ENCODE measurements around the gene ERAL1.
"Not testable (repeated sequence)": the region's sequence is repeated elsewhere in the genome, so short reads cannot be mapped to it uniquely, and the experiment has no call there.

ERAL1 gene

GRCh38 chr17:28849281-28849680, 5.5 kb upstream of the ERAL1 start:
- no peak for DNase-seq (ENCODE audit: extremely low read depth in 1 of 2, low read depth in 1 of 2)

- DNase-seq (ENCODE audit: extremely low read depth in 1 of 2, low read depth in 1 of 2): no peak
These were observed 1.5 kb upstream of the ERAL1 start for GRCh38 chr17:28853295-28853694.

DNA sequence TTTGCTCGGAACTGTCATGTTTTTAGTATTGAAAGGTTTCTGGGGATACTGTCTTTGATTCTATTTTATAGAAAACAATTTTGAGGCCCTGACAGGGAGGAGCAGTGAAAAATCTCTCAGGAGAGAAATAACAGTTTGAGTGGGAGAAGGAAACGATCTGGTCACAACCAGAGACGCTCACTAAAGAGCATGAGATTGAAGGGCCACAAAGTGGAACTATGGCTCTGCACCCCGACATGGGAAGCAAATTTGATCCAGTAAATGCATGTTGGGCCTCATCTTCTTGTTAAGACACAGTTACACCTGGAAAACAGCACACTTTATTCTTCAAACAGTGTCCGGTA, 492 bp downstream of the ERAL1 start:
- DNase-seq (ENCODE audit: extremely low read depth in 1 of 2, low read depth in 1 of 2): no peak

GRCh38 chr17:28856028-28856574, 1.3 kb downstream of the ERAL1 start:
- DNase-seq (ENCODE audit: extremely low read depth in 1 of 2, low read depth in 1 of 2): no peak

GRCh38 chr17:28857905-28858800, 3.3 kb downstream of the ERAL1 start:
- DNase-seq (ENCODE audit: extremely low read depth in 1 of 2, low read depth in 1 of 2): no peak

DNA sequence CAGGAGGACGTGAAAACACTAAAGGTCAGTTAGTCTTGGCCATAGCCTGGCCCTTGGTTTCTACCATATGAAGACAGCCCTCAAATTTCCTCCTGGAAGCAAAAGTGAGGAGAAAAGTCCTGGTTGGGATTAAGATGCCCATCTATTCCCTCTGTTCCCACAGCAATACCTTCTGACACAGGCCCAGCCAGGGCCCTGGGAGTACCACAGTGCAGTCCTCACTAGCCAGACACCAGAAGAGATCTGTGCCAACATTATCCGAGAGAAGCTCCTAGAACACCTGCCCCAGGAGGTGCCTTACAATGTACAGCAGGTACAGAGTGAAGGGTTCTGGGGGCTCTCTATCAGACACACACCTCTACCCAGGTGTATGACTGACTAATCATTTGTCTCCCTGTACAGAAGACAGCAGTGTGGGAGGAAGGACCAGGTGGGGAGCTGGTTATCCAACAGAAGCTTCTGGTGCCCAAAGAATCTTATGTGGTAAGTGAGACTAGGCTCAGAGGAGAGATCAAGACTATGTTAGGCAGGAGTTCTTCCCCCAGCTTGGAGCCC, 4.1 kb downstream of the ERAL1 start:
- DNase-seq (ENCODE audit: extremely low read depth in 1 of 2, low read depth in 1 of 2): no peak

- DNase-seq (ENCODE audit: extremely low read depth in 1 of 2, low read depth in 1 of 2): no peak
These were observed 5.6 kb downstream of the ERAL1 start for GRCh38 chr17:28860363-28860808.

DNA sequence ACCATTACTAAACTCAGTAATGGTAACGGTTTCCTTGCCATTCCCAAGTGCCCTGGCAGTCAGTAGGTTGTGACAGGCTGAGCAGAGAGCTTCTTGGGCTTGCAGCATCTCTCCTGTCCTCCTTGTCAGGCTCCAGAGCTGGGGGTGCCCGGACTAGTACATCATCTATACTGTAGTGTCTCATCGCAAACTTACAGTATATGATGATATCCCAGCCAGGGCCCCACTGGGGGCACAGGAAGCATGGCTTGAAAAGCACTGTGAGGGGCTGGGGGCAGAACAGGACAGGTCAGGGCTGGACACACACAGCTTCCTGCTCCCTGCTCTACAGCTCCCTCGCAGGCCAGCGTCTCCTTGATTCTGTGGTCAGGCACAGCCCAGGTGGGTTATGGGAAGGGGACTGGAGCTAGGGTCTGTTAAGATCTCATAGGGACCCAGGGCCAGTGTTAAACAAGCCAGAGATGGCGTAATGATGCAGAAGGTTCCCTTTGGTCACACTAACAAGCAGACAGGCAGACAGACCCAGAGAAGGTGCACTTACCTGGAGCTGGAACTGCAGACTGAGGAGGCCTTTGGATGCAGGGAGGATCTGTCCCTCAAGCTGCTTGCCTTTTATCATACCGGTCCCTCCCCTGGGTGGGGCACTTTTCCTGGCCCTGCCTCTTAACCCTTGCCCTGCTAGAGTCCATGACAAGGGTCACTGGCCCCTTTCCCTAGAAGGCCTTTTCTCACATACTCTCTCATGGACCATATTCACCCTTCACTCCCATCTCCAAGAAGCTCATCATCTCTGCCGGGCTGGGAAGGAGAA, 6.8 kb downstream of the ERAL1 start:
- no peak for DNase-seq (ENCODE audit: extremely low read depth in 1 of 2, low read depth in 1 of 2)

- no peak for DNase-seq (ENCODE audit: extremely low read depth in 1 of 2, low read depth in 1 of 2)
These were observed 7.7 kb downstream of the ERAL1 start for GRCh38 chr17:28862561-28862960.

- no peak for DNase-seq (ENCODE audit: extremely low read depth in 1 of 2, low read depth in 1 of 2)
These were observed 9.1 kb downstream of the ERAL1 start for GRCh38 chr17:28863953-28864352.

DNA sequence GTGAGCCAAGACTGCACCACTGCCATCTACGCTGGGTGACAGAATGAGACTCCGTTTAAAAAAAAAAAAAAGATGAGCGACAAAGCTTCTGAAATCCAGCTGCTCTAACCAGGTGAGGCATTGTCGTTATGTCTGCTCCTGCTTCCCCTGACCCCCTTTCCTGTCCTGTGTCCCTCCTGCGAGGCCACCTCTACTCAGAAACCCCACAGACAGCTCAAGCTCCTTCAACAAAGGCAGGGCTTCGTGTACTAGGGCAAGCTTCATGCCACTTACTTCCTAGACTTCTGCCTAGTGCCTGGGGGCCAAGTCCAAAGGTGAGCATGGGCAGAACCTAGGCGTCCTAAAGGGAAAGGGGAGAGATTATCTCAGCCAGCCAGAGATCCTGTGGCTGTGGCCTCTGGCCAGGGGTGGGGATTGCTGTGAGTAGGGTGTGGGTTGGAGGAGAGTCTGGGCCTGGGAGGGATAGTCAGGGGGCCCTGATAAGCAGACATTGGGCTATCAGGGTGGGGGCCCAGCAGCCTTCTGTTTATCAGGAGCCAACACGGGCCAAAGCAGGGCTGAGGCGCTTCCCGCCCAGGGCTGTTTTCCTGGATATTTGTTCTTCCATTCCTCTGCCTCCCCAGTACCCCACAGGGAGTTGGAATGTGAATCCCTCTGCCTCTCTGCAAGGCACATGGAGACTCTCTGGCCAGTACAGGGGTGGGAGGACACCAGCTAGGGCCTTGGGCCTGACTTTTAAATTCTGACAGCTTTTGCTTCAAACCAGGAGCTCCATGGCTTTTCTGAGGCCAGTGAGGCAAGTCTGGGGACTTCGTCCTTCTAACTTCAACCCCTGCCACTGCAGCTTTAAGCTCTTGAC, 10.4 kb downstream of the ERAL1 start:
- no peak for DNase-seq (ENCODE audit: extremely low read depth in 1 of 2, low read depth in 1 of 2)

DNA sequence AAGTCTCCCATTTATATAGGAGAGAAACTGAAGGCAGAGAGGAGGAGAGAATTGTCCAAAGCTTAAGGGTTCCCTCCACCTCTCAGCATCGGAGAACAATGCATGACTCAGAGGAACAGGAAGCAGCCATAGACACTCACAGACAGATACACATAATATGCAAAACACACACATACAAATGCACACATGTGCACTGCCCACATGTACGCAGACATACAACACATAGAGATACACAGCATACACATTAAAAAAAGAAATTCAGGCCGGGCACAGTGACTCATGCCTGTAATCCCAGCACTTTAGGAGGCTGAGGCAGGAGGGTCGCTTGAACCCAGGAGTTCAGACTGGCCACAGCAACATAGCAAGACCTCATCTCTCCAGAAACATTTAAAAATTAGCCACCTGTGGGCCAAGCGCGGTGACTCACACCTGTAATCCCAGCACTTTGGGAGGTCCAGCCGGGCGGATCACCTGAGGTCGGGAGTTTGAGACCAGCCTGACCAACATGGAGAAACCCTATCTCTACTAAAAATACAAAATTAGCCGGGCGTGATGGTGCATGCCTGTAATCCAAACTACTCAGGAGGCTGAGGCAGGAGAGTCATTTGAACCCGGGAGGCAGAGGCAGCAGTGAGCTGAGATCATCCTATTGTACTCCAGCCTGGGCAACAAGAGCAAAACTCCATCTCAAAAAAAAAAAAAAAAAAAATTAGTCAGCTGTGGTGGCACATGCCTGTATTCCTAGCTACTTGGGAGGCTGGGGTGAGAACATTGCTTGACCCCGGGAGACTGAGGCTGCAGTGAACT, 11.3 kb downstream of the ERAL1 start:
- DNase-seq (ENCODE audit: extremely low read depth in 1 of 2, low read depth in 1 of 2): no peak

GRCh38 chr17:28867276-28867675, 12.5 kb downstream of the ERAL1 start:
- DNase-seq (ENCODE audit: extremely low read depth in 1 of 2, low read depth in 1 of 2): no peak

GRCh38 chr17:28871056-28871579, 16.3 kb downstream of the ERAL1 start:
- no peak for DNase-seq (ENCODE audit: extremely low read depth in 1 of 2, low read depth in 1 of 2)

- no peak for DNase-seq (ENCODE audit: extremely low read depth in 1 of 2, low read depth in 1 of 2)
These were observed 19.0 kb downstream of the ERAL1 start for GRCh38 chr17:28873839-28874238.

DNA sequence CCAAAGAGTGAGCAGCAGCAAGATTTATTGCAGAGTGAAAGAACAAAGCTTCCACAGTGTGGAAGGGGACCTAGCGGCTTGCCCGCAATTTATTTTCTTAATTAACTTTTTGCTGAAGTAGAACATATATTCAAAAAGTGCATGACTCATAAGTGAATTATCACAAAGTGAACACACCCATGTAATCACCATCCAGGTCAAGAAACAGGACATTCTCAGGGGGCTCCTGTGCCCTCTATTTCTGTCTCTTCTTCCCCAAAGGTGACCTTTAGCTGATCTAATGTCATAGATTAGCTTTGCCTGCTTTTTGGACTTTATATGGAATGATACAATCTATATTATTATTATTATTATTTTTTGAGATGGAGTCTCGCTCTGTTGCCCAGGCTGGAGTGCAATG, 19.9 kb downstream of the ERAL1 start:
- no peak for DNase-seq (ENCODE audit: extremely low read depth in 1 of 2, low read depth in 1 of 2)

GRCh38 chr17:28875848-28876550, 21.2 kb downstream of the ERAL1 start:
- no peak for DNase-seq (ENCODE audit: extremely low read depth in 1 of 2, low read depth in 1 of 2)

- DNase-seq (ENCODE audit: extremely low read depth in 1 of 2, low read depth in 1 of 2): not testable (repeated sequence)
These were observed 22.4 kb downstream of the ERAL1 start for GRCh38 chr17:28877150-28877711.

All from activated CD8-positive, alpha-beta memory T cell treated with anti-CD3 and anti-CD28 coated beads for 1 hour (primary cell).